A204.1 (cell line): ENCODE results near the gene RUNDC1.
A peak's percentile ranks its signal among the peaks of the same experiment; 100 is the strongest.
"Not testable (repeated sequence)": the region's sequence is repeated elsewhere in the genome, so short reads cannot be mapped to it uniquely, and the experiment has no call there.

Experiments
- FAIRE-seq: peaks from 2 replicates; lab custom pipeline; 2012; peaks lifted over from hg19 to GRCh38; lab: Jason Lieb, UNC

The RUNDC1 gene

DNA sequence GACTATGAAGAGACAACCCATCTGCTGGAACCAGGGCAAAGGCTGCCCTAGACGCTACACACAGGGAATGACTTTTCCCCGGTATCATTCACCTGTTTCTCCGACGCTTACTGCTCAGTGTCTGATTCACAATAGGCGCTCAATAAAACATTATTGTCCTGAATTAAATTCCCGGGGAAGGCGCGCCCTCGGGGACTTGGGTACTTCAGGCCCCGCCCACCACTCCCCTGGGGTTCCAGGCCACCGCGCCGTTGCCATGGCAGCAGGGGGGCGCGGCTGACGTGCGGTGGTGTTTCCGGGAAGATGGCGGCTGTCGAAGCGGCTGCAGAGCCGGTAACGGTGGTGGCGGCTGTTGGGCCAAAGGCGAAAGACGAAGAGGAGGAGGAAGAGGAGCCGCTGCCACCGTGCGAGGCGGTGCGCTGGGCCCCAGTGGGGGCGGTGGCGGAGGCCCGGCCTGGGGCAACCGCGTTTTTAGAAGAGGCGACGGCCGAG, at the start of gene RUNDC1:
TSS of gene RUNDC1 (plus strand) at position 292 of the 492 bp plus-strand sequence. CDS start at position 304, 12 bp downstream.
- FAIRE-seq, result no peak

DNA sequence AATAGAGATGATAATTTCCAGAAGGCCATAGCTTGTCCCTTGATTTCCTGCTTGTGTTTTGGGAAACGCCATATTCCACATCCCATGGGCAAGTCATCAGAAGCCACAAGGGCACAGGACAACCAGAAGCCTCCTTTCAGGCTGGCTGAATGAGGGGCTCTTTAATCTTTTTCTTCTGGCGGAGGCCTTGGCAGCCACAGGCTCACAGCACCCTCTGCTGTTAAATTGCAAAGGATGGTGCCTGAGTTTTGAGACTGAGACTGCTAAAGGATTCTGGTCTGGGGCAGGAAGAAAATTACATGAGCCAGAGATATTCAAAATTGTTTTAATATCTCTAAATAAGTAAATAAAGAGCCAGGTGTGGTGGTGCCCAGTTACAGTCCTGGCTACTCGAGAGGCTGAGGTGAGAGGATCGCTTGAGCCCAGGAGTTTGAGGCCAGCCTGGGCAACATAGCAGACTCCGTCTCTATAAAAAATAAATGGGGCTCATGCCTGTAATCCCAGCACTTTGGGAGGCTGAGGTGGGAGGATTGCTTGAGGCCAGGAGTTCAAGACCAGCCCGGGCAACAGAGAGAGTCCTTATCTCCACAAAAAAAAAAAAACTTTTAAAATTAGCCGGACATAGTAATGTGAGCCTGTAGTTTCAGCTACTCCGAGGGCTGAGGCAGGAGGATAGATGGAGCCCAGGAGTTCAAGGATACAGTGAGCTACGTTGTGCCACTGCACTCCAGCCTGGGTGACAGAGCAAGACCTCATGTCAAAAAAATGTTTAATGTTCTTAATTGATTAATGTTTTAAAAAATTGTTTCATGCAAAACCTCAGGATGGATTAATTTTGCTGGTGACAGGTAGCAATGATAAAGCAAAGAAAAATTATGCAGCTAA, 42.4 kb upstream of the RUNDC1 start:
- peak; percentile 67 for FAIRE-seq

DNA sequence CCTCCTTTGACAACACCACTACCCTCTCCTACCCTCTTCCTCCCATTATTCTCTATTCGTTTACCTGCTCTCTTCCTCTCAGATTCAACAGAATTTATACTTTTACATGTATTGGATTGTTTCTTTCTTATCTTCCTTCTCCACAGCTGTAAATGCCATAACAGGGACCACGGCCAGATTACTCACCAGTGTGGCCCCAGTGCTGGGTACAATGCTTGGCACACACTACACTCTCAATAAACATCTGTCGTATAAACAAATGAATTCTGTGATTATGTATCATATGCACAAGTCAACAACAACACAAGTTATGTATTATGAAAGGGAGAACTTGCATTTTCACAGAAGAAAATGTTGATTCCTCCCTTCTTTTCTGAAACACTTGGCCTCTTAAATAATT, 36.2 kb upstream of the RUNDC1 start:
- FAIRE-seq, result no peak

DNA sequence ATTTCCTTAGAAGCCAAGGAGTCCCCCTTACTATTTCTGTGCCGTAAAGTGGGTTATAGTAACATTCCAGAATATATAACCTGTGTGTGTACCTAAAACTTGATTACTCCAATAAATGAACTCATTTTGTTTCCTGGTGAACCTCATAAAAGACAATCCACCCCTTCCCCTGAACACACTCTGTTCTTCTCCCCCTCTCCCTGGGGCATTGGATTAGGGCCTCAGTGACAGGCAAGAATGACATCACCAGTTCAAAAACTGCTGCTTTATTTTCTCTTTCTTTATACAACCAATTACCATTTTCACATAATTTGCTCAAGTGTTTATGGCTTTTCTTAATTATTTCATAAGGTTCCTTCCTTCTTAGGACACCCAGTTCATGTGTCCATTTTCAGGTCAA, 33.6 kb upstream of the RUNDC1 start:
- no peak for FAIRE-seq

DNA sequence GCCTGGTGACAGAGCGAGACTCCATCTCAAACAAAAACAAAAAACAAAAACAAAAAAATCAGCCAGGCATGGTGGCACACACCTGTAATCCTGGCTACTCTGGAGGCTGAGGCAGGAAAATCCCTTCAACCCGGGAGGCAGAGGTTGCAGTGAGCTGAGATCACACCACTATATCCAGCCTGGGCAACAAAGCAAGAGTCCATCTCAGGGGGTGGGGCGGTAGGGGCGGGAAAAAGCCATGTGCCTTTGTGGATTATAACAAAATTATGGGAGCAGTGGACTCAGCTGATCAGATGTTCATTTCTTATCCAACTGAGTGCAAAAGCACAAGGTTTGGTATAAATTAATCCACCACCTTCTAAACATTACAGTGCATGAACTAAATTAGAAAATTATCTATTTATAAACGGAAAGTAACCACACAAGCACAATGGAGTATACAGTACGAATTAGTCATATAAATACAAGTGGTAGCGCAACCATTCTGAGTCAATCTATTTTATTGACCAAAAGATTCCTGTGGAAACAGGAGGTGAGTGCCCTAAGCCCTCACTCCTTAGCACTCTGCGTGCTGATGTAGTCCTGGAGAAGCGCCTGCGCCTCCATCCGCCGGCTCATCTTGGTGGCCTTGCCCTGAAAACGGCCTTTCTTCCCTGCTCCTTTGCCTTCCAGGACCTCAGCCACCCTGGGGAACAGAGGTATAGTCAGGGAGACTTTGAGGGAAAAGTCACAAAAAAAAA, 30.2 kb upstream of the RUNDC1 start:
- no peak for FAIRE-seq

DNA sequence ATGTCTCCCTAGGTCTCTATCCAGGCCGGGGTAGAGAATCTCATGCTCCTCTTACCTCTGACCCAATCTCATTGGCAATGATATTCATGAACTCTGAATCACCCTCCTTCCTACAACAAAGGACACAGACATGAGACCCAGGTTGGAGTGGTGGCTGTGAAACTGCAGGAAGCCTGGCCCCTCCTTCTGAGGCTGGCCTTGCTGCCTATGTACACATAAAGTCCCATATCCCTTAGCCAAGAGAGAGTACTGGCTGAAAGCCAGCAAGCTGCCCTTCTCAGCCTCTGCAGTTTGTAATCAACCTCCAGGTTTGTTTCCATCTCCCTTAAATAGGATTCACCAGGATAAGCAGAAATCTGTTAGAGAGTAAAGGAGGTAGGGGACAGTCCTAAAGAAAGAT, 26.7 kb upstream of the RUNDC1 start:
- FAIRE-seq, result no peak

DNA sequence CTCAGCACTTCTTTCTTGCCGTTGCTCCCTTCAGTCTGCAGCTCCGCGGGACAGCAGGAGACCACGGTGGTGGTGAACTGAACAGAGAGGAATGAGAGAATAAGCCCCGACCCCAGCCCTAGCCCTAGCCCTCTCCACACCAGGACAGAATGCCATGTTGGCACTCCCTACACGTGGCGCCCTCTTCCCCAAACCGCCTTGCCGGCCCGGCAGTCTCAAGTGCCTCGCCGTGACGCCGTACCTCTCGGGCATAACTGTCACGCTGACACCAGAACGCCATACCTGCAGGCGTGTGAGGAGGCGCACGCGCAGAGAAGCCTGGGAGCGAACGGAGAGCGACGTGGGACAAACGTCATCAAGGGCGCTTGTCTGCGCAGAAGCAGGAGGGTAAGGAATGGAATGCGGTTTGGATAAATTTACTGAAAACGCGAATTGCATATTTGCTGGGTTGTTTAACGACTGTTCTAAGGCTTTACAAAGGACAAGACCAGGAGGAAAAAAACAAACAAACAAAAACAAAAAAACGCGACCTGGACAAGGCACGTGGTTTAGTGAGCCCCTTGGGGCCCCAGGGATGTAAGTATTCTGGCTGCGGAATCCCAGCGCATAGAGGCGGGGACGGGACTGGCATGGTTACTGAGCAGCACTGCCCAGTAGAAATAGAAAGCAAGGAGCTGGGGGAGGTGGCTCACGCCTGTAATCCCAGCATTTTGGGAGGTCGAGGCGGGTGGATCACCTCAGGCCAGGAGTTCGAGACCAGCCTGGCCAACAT, 16.0 kb upstream of the RUNDC1 start, which contains the start of gene AARSD1:
TSS of gene AARSD1 (minus strand) at position 294 of the 772 bp plus-strand sequence. CDS start at position 280, 14 bp downstream.
- peak; percentile 57 for FAIRE-seq

DNA sequence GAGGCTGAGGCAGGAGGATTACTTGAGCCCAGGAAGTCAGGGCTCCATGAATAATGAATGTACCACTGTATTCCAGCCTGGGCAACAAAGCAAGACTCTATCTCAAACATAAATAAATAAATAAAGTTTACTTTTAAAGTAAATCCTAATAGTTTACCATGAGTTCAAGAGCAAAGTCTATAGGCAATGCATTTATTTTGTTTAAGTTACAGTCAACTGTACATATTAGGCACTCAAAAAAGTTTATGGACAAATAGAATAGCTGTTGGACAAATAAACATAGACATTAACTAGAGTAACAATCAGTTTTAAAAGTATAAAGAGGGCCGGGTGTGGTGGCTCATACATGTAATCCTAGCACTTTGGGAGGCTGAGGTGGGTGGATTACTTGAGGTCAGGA, 12.4 kb upstream of the RUNDC1 start:
- FAIRE-seq, result no peak

DNA sequence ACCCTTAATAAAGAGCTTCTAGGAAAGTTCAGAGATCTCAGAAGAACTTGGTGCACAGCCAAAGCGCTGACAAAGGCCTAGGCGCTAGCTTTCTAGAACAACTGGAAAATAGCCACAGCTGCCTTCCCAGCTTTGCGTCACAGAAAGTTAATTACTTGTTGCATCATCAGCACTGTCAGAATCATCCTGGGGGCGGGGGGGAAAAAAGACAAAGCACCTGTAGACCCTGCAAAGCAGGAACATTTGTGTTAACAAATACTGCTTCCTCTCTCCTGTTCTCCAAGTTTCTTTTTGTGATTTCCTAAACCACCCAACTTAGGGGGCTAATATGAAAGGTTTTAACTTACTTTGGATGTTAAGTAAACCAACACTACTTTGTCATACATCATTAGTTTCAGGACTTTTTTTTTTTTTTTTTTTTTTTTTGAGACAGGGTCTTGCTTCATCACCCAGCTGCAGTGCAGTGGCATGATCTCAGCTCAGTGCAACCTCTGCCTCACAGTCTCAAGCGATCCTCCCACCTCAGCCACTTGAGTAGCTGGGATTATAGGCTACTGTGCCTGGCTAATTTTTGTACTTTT, 11.3 kb upstream of the RUNDC1 start:
- no peak for FAIRE-seq

DNA sequence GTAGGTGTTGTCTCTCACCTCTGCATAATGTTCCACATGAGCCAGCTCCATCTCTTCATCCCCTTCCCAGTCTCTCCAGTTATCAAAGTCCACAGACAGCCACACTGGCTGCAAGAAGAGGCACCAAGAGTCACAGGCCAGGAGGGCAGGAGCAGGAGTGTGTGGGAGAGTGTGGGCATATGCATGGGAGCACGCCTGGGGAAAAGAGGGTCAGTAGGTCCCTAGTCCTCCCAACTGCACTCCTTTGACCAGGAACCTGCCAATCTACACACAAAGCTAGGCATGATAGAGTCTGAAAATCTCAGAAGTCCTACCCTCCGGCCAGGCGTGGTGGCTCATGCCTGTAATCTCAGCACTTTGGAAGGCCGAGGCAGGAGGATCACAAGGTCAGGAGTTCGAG, 8.8 kb upstream of the RUNDC1 start:
- FAIRE-seq, result no peak

DNA sequence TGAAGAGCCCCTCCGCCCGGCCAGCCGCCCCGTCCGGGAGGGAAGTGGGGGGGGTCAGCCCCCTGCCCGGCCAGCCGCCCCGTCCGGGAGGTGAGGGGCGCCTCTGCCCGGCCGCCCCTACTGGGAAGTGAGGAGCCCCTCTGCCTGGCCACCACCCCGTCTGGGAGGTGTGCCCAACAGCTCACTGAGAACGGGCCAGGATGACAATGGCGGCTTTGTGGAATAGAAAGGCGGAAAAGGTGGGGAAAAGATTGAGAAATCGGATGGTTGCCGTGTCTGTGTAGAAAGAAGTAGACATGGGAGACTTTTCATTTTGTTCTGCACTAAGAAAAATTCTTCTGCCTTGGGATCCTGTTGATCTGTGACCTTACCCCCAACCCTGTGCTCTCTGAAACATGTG, 7.0 kb upstream of the RUNDC1 start:
- not testable (repeated sequence) for FAIRE-seq

DNA sequence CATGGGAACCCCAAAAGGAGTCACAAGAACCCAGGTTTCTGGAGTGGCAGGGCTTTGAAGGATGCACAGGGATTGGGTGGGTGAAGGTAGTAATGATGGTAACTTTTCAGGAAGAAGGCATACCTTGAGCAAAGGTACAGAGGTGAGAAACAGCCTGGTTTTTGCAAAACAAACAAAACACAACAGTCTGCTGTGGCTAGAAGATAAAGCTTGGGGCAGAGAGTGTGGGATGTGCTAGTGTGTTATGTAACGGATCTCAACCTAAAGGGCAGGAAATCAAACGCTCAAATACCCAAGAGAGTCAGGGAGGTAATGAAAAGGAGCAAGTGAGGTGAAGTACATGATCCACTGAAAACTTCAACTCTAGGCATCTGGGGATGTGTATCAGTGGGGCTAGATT, 5.1 kb upstream of the RUNDC1 start:
- no peak for FAIRE-seq

DNA sequence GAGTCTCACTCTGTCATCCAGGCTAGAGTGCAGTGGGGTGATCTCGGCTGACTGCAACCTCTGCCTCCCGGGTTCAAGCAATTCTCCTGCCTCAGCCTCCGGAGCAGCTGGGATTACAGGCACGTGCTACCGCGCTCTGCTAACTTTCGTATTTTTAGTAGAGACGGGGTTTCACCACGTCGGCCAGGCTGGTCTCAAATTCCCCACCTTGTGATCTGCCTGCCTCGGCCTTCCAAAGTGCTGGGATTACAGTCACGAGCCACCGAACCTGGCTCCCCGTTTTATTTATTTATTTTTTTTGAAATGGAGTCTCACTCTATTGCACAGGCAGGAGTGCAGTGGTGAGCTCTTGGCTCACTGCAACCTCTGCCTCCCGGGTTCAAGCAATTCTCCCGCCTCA, 4.7 kb upstream of the RUNDC1 start:
- not testable (repeated sequence) for FAIRE-seq

DNA sequence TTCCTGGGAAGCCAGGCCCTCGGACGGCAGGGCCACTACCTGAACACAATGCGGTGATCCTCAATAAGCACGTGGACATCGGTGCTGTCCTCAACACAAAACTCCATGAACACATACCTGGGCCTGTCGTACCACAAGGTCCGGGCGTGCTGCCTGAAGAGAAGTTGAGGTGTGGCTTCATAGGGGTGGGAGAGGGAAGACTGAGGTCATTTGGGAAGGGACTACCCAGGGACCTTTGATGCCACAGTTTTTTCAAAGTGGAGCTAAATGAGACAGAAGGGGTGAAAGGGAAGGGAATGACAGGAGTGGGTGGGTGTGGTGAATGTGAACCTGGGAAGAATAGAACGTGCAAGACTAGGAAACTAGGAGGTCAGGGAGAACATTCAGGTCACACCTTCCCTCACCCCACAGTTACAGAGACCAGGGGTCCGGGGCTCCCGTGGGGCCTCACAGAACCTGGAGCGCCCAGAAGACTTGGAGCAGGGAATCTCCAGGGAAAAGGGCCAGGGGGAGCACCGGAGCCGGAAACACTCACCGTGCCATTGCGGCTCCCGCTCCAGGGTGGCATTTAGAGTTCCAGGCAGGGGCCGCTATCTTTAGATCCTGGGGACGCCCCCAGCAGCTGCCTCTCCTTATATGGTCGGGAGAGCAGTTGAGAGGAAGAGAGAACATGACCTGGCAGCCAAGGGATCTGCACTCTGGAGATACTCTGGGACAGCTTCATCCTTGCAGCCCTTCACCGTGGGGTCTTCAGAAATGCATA, 673 bp upstream of the RUNDC1 start, which contains the start of gene PTGES3L:
TSS of gene PTGES3L (minus strand) at position 570 of the 763 bp plus-strand sequence. CDS start at position 543, 27 bp downstream.
- no peak for FAIRE-seq

DNA sequence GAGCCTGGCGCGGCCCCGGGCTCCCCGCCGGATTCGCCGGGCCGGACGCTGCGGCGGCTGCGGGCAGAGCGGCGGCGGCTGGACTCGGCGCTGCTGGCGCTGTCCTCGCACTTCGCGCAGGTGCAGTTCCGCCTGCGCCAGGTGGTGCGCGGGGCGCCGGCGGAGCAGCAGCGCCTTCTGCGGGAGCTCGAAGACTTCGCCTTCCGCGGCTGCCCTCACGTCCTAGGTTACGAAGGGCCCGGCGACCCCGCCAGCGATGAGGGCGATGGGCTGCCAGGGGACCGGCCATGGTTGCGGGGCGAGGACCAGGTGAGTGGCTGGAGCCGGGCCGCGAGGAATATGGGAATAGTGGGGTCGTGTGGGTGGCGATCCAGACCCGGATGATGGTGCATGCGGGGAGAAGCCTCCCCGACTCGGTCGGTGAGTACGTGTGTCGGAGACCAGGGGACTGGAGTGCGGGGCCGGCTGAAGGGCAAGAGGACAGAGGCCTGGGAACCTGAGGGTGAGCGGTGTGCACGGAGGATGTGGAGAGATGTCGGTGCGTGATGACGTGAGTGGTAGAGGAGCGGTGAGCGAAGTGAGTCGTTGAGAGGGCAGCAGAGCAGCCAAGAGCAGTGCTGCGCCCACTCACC, 517 bp downstream of the RUNDC1 start:
- FAIRE-seq, result no peak

DNA sequence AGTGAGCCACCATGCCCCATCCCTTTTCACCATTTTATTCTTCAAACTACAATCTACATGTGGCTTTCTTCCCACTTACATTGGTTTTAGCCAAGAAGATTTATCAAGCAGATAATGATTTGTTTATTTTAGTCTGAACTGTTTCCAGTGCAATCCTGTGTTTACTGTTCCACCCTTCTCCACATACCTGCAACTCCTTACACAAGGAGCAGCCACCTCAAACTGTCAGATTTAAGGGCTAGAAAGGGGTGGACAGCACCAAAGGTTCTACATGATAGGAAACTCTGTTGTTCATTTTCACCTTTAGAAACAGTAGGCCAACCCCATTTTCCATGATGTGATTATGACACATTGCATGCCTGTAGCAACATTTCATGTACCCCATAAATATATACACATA, 1.9 kb downstream of the RUNDC1 start:
- no peak for FAIRE-seq

DNA sequence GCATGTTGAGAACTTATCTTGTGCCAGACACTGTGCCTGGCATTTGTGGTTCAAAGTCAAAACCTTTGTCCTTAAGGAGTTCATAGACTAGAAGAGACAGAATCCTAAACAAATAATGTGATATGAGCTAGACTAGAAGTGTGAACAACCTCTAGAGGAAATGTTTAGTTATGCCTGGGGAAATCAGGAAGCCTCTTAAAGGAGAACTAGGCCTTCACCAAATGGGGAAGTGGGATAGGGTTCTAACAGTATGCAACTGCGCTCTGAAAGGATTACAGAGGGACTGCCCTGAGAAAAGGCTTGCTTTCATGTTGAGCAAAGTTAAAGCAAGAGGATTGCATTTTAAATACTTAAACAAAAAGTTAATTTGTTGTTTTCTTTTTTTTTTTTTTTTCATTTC, 4.9 kb downstream of the RUNDC1 start:
- no peak for FAIRE-seq

DNA sequence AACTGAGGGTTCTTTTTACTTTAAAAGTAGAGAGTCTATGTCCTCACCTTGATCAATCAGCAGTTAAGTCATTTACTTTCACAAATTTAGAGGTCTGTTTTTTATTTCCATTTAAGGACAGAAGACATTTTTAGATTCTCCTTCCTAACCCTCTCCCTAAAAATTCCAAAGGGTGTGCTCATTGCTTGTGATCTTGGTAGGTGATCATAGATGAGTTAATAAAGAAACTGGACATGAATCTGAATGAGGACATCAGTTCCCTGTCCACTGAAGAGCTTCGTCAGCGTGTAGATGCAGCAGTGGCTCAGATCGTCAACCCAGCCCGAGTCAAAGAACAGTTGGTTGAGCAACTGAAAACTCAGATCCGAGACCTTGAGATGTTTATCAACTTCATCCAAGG, 8.8 kb downstream of the RUNDC1 start:
- FAIRE-seq, result no peak

DNA sequence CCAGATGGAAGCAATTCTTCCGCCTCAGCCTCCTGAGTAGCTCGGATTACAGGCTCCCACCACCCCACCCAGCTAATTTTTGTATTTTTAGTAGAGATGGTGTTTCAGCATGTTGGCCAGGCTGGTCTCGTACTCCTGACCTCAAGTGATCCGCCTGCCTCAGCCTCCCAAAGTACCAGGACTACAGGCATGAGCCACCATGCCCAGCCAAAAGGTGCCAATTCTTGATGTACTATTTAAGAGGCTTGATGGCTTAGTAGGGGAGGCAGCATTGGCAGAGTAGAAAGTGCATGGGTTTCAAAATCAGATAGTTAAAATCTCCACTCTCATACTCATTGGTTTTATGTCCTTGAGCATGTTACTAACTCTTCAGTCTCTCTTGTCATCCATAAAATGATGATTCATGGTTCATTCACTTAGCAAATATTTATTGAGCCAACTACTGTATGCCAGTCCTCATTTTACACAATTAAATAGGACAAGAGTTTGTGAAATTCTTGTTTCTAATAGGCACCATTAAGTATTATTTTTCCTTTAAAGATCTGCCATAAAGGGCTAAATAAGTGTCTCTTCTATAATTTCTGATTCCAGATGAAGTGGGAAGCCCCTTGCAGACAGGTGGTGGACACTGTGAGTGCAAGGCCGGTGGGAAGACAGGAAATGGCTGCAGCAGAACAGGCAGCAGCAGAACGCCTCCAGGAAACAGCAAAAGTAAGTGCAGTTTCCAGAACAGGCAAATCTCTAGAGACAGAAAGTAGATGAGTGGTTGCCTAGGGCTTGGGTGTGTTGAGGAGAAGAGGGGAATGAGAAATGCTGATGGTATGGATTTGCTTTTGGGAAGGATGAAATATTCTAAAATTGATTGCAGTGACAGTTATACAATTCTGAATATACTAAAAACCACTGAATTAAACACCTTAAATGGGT, 9.6 kb downstream of the RUNDC1 start:
- FAIRE-seq, result no peak

DNA sequence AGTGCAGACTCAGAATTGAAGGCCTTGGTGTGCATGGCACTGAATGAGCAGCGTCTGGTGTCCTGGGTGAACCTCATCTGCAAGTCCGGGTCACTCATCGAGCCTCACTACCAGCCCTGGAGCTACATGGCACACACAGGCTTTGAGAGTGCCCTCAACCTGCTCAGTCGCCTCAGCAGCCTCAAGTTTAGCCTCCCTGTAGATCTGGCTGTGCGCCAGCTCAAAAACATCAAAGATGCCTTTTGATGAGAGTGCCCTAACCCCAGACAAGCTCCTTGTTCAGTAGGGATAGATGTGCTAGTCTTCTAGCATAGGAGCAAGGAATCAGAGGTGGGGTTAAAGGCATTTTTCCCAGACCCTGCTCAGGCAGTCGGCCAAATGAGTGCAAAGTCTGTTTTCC, 11.1 kb downstream of the RUNDC1 start:
- no peak for FAIRE-seq
